GM12801 (cell line): ENCODE results near the gene RIC8B.

Experiments
- TF ChIP-seq, protein P1 (sequence below): IDR thresholded peaks from one replicate; pipeline ENCODE4 v1.5.1; 2011; ENCODE audit warnings: control low read depth; ENCODE audit not compliant: insufficient read length; ENCODE audit errors: extremely low read depth

The RIC8B gene

DNA sequence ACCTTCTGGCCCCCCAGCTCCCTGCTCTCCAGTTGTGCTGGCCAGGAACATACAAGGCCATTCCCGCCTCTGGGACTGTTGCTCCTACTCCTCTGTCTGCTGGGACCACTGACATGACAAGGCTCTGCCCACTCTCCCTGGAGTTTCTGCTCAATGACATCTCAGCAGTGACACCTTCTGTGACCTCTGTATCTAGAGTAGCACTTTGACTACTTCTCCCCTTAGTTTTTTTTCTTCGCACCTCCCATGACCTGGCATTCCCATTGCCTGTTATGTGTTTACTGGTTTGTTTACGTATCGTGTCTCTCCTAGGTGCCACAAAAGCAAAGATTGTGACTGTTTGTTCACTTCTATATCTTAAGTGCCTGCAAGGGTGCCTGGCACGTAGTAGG is 141.1 kb downstream of the RIC8B start:
- TF ChIP-seq, protein P1, sequence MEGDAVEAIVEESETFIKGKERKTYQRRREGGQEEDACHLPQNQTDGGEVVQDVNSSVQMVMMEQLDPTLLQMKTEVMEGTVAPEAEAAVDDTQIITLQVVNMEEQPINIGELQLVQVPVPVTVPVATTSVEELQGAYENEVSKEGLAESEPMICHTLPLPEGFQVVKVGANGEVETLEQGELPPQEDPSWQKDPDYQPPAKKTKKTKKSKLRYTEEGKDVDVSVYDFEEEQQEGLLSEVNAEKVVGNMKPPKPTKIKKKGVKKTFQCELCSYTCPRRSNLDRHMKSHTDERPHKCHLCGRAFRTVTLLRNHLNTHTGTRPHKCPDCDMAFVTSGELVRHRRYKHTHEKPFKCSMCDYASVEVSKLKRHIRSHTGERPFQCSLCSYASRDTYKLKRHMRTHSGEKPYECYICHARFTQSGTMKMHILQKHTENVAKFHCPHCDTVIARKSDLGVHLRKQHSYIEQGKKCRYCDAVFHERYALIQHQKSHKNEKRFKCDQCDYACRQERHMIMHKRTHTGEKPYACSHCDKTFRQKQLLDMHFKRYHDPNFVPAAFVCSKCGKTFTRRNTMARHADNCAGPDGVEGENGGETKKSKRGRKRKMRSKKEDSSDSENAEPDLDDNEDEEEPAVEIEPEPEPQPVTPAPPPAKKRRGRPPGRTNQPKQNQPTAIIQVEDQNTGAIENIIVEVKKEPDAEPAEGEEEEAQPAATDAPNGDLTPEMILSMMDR: no peak

DNA sequence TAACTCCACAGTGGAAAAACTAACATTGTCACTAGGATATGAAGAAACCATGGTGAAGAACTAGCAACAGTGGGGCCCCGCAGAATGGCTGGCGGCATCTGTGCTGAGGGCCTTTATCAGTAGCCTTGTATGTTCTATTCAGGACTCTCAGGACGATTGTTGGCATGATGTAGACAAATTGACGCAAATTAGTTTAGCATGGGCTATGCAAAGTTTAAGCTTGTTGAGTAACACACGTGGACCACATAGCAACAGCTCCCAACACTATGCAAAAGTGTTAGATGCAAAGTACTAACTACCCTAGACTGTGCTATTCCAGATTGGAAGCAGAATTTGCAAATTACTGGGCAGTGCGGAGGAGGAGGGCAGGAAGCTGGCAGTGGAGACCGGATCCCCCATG is 143.0 kb downstream of the RIC8B start:
- TF ChIP-seq, protein P1: no peak

DNA sequence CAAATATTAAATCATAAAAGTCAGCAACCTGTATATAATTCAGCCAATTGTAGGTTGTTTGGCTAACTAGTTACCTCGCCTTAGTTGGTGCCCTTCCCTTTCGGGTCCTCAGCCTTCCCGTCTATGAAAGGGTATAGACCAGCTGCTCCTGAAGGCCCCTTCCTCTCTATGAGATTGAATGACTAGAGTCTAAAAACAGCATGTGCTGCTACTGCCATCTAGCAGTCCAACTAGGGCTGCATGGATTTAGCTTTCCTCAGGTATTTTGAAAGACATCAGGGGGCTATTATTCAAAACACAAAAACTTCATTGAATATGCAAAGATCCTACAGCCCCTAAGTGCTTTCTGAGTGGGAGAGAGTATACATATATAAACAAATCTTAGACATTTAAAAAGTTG is 144.3 kb downstream of the RIC8B start:
- TF ChIP-seq, protein P1: no peak

DNA sequence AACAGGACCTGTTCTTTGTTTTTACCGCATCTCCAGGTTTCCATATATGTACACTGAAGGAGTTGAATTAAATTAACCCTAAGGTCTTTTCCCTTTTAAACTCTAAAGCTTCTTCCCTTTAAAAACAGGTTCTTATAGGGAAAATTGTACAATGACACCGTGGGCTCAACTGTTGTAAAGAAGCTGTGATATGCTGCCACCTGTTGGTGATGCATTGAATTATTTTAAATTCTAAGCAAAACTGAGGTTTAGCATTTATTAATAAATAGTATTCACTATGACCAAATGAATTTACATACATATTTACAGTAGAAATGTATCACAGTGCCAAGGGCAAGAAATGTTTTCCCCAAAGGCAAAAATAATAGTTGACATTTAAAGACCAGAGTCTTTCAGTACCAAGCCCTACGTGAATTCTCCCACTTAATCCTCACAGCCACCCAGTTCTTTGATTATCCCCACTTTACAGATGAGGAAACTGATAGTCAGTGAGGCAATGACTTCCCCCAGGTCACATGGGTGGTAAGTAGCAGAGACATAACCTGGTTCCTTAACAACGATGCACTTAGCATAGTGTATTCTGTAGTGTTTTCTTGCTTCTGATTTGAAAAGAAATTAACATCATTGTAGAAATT is 145.5 kb downstream of the RIC8B start:
- TF ChIP-seq, protein P1: no peak

DNA sequence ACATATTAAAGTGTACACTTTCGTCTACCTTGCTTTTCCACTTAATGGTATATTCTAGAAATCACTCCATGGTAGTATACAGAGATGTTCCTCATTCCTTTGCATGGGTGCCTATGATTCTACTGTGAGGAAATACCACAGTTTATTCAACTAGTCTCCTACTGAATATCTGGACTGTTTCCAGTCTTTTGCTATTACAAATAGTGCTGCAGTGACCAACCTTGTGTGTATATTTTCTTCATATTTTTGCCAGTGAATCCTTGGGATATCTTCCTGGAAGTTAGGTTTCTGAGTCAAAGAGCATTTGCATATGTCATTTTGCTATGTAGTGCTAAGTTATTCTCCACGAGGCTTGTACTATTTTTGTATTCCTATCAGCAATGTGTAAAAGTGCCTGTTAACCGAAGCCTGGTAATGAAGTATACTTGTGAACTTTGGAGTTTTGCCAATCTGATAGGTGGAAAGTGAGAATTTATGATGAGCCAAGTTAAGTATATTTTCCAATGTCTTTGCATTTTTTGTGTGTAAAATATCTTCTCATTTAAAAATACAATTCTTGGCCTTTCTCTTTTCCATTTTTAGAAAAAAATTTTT is 149.9 kb downstream of the RIC8B start:
- TF ChIP-seq, protein P1: no peak

DNA sequence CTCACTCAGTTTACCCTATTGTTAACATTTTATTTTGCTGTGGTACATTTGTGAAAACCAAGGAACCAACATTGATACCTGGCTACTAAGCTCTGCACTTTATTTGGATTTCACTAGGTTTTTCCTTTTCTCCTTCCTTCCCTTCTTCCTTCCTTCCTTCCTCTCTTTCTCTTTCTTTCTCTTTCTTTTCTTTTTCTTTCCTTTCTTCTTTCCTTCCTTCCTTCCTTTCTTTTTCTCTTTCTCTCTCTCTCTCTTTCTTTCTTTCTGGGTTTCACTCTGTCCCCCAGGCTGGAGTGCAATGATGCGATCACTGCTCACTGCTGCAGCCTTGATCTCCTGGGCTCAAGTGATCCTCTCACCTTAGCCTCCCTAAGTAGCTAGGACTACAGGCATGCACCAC is 152.2 kb downstream of the RIC8B start:
- TF ChIP-seq, protein P1: no peak

DNA sequence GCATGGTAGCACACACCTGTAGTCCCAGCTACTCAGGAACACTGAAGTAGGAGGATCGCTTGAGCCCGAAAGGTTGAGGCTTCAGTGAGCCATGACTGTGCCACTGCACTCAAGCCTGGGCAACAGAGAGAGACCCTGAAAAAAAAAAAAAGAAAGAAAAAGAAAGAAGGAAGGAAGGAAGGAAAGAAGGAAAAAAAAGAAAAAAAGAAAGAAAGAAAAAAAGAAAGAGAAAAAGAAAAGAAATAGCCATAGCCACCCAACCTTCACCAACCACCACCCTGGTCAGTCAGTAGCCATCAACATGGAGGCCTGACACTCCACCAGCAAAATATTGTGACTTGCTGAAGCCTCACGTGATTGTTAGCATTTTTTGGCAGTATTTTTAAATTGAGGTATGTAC is 159.8 kb downstream of the RIC8B start:
- TF ChIP-seq, protein P1: no peak
